Measurements from ENCODE around the gene GLI2.

DNA sequence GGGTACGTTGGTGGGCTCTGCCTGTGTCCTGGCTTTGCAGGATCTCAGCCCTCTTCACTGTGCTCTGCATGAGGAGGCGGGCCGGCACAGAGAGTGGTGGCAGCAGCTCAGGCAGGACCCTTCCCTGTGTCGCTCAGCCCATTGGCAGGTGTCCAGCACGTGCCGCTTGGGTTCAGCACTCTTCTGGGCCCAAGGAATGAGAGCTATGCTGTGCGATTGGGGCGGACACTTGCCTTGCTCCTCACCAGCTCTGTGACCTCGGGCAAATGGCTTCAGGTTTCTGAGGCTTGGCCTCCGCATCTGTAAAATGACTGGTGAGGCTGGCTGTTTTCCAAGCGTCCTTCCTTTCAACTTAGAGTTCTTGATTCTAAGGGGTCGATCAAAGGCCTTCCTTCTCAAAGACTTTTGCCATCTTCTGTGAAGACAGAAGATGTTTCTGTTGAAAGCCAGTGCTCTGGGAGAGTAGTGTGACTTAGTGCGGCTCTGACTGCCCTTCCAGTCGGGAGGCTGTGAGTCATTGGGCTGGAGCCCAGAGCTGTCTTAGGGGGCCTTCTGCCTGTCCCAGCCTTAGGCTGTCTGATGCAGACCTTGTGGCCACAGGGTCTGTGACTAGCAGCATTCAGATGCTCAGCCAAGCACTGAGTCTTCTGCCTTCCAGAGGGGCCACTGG, 35.6 kb downstream of the GLI2 start:
- TF ChIP-seq, protein P1, sequence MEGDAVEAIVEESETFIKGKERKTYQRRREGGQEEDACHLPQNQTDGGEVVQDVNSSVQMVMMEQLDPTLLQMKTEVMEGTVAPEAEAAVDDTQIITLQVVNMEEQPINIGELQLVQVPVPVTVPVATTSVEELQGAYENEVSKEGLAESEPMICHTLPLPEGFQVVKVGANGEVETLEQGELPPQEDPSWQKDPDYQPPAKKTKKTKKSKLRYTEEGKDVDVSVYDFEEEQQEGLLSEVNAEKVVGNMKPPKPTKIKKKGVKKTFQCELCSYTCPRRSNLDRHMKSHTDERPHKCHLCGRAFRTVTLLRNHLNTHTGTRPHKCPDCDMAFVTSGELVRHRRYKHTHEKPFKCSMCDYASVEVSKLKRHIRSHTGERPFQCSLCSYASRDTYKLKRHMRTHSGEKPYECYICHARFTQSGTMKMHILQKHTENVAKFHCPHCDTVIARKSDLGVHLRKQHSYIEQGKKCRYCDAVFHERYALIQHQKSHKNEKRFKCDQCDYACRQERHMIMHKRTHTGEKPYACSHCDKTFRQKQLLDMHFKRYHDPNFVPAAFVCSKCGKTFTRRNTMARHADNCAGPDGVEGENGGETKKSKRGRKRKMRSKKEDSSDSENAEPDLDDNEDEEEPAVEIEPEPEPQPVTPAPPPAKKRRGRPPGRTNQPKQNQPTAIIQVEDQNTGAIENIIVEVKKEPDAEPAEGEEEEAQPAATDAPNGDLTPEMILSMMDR (IDR thresholded peaks at IDR 0.05): no peak
- no peak for TF ChIP-seq POLR2A (IDR thresholded peaks at IDR 0.05)
